Endothelial cell of umbilical vein (primary cell): Measurements from ENCODE around the gene CORO1A. TPM values are rescaled to one million over a fixed set of nuclear protein-coding genes. Genes with fewer than 3 reads are reported as not detected.
"Not testable (repeated sequence)": the region's sequence is repeated elsewhere in the genome, so short reads cannot be mapped to it uniquely, and the experiment has no call there.

Experiments used
- BruUV-seq: library from RNA; stranded (reverse); fragments of 400-500 nt; replicated peaks from 2 replicates; lab custom pipeline; 2021; lab: Mats Ljungman, UMichigan
- CTCF ChIA-PET: fragments of 300-600, 350-600 bp; sonication (Branson Sonifier 250); formaldehyde crosslinking; loops from one replicate; lab custom pipeline; 2021; ENCODE audit warnings: antibody characterized with exemption, inconsistent platforms; lab: Charles Lee
- POLR2A ChIA-PET: fragments of 300-600, 350-600 bp; sonication (Branson Sonifier 250); formaldehyde crosslinking; loops from one replicate; lab custom pipeline; 2021; ENCODE audit warnings: antibody characterized with exemption, inconsistent platforms; lab: Charles Lee
- DNase-seq: peaks from one replicate; pipeline ENCODE4 v3.0.0-alpha.2; 2011; ENCODE audit warnings: low read depth, low spot score
- FAIRE-seq: peaks from 2 replicates; lab custom pipeline; 2011; peaks lifted over from hg19 to GRCh38; lab: Jason Lieb, UNC
- H2AFZ ChIP-seq: 2 replicates; pipeline ENCODE4 v1.6.0; 2012; ENCODE audit warnings: low read depth, low read length, control low read depth, inconsistent platforms
- H3K27ac ChIP-seq: 2 replicates; pipeline ENCODE4 v1.5.1; 2011; ENCODE audit warnings: low read depth, mild to moderate bottlenecking, control low read depth, low read length, moderate library complexity; ENCODE audit not compliant: insufficient read depth
- H3K27me3 ChIP-seq, 2 experiments: 2 replicates each; pipeline versions ENCODE4 v1.6.0 to v1.6.1; 2011; ENCODE audit warnings: low read length in 2 of 2, mixed read lengths in 1 of 2; ENCODE audit not compliant: control insufficient read depth in 2 of 2, insufficient read depth in 2 of 2
- H3K36me3 ChIP-seq, 2 experiments: 2 replicates in 1 of 2; 3 replicates in 1 of 2; pipeline ENCODE4 v1.5.1; 2011; ENCODE audit warnings: low read length in 2 of 2, mild to moderate bottlenecking in 1 of 2, moderate library complexity in 1 of 2; ENCODE audit not compliant: control insufficient read depth in 2 of 2, insufficient read depth in 2 of 2; ENCODE audit errors: extremely low read depth in 1 of 2
- H3K4me1 ChIP-seq: 3 replicates; pipeline ENCODE4 v1.5.1; 2011; ENCODE audit warnings: mild to moderate bottlenecking, low read length; ENCODE audit not compliant: control insufficient read depth, insufficient read depth; ENCODE audit errors: extremely low read depth
- H3K4me2 ChIP-seq: 2 replicates; pipeline ENCODE4 v1.6.1; 2011; ENCODE audit warnings: low read length, control low read depth, mixed read lengths; ENCODE audit not compliant: insufficient read depth
- H3K4me3 ChIP-seq, 3 experiments: fragments of 200-600 bp in 1 of 3; sonication (generic), shearing (Covaris generic) in 1 of 3; replicated peaks in 1 of 3; 2 replicates each; pipeline ENCODE4 v1.5.1; 2011 to 2016; ENCODE audit warnings: control low read depth in 3 of 3, low read length in 3 of 3, mild to moderate bottlenecking in 2 of 3, inconsistent platforms in 1 of 3, low read depth in 1 of 3, moderate library complexity in 1 of 3; ENCODE audit not compliant: insufficient read depth in 1 of 3
- H3K79me2 ChIP-seq: 2 replicates; pipeline ENCODE4 v1.6.0; 2012; ENCODE audit warnings: low read length, inconsistent platforms; ENCODE audit not compliant: control insufficient read depth, insufficient read depth
- H3K9ac ChIP-seq: replicated peaks from 2 replicates; pipeline ENCODE3; 2011; ENCODE audit warnings: low read length, control low read depth; ENCODE audit not compliant: insufficient read depth; ENCODE audit errors: extremely low read depth
- H3K9me1 ChIP-seq: replicated peaks from 3 replicates; pipeline ENCODE4 v1.6.0; 2011; ENCODE audit warnings: mild to moderate bottlenecking, low read length; ENCODE audit not compliant: control insufficient read depth, insufficient read depth; ENCODE audit errors: extremely low read depth
- H3K9me3 ChIP-seq: replicated peaks from 2 replicates; pipeline ENCODE4 v1.5.1; 2012; ENCODE audit warnings: low read length, inconsistent platforms; ENCODE audit not compliant: control insufficient read depth, insufficient read depth
- H4K20me1 ChIP-seq: replicated peaks from 2 replicates; pipeline ENCODE3; 2011; ENCODE audit warnings: mild to moderate bottlenecking, low read length; ENCODE audit not compliant: control insufficient read depth, insufficient read depth; ENCODE audit errors: extremely low read depth
- CTCF ChIP-seq, 2 donors: IDR thresholded peaks; 1 replicate in 1 of 2; 2 replicates in 1 of 2; pipeline ENCODE4 v1.5.1; 2011; ENCODE audit warnings: low read length in 2 of 2, mild to moderate bottlenecking in 2 of 2, moderate library complexity in 2 of 2, control low read depth in 1 of 2, inconsistent platforms in 1 of 2, low read depth in 1 of 2; ENCODE audit not compliant: insufficient read depth in 1 of 2; ENCODE audit errors: extremely low read depth in 1 of 2
- EZH2 ChIP-seq: IDR thresholded peaks from 2 replicates; pipeline ENCODE4 v1.6.1; 2012; ENCODE audit warnings: borderline replicate concordance, low read depth, mild to moderate bottlenecking, moderate library complexity, low read length, inconsistent platforms; ENCODE audit not compliant: severe bottlenecking
- FOS ChIP-seq: IDR thresholded peaks from 2 replicates; pipeline ENCODE4 v1.6.1; 2011; ENCODE audit warnings: mild to moderate bottlenecking, low read length, moderate library complexity, borderline replicate concordance; ENCODE audit not compliant: insufficient read depth
- GATA2 ChIP-seq: IDR thresholded peaks from 2 replicates; pipeline ENCODE4 v1.7.0; 2011; ENCODE audit warnings: low read depth, mild to moderate bottlenecking, moderate library complexity, mixed read lengths, low read length; ENCODE audit not compliant: insufficient read length, insufficient read depth
- JUN ChIP-seq: IDR thresholded peaks from 2 replicates; pipeline ENCODE4 v1.6.1; 2011; ENCODE audit warnings: borderline replicate concordance, low read depth; ENCODE audit not compliant: insufficient read length, insufficient read depth
- MAX ChIP-seq: IDR thresholded peaks from 2 replicates; pipeline ENCODE4 v1.6.1; 2011; ENCODE audit not compliant: insufficient read depth, insufficient read length
- MYC ChIP-seq: IDR thresholded peaks from one replicate; pipeline ENCODE4 v1.6.1; 2011; ENCODE audit warnings: mild to moderate bottlenecking, low read depth, low read length
- POLR2A ChIP-seq: IDR thresholded peaks from 2 replicates; pipeline ENCODE4 v1.6.1; 2012; ENCODE audit warnings: low read depth, mild to moderate bottlenecking, control low read depth, low read length
- POLR2AphosphoS5 ChIP-seq: IDR thresholded peaks from 2 replicates; pipeline ENCODE4 v1.6.1; 2012; ENCODE audit warnings: low read depth, mild to moderate bottlenecking, control low read depth, low read length, moderate library complexity; ENCODE audit not compliant: insufficient read depth
- dilution Hi-C: fragments of 300-500 bp; cut with MboI; formaldehyde crosslinking; loops from one replicate; pipeline ENCODE4 v1.15.0; 2019; ENCODE audit warnings: low sequenced_read_pairs; ENCODE audit not compliant: extremely low pct_ligation_motif_present
- intact Hi-C: fragments of 100-400 bp; cut with micrococcal nuclease; formaldehyde crosslinking; loops from one replicate; pipeline ENCODE4 v1.10.0; 2022
- polyA plus RNA-seq, 4 experiments: library from polyadenylated mRNA; depleted of rRNA in 3 of 4; stranded (reverse) in 3 of 4; unstranded in 1 of 4; fragments of >200 nt; gene quantifications; 2 replicates each; pipeline versions ENCODE4 v1.2.1 to v1.2.3, GENCODE V29; 2011 to 2012; ENCODE audit warnings: missing spikeins in 1 of 4
- total RNA-seq: library from RNA; stranded (reverse); gene quantifications from 2 replicates; pipeline ENCODE4 v1.2.3, GENCODE V29; 2021

Gene CORO1A
- total and polyA plus RNA-seq, 2 donors (not counting 3 experiments of a cell fraction or from before 2014, with no cell fraction given) = 6.1 to 6.4 TPM

GRCh38 chr16:30173054-30173453 is 10.3 kb upstream of the CORO1A start:
- Histone ChIP-seq H3K79me2 (no peaks in the 10 kb centered on the region), H3K9me3 (no peaks in the 10 kb centered on the region), H2AFZ (no peak overlapping the region), H3K9me1 (no peaks in the 10 kb centered on the region), H3K27ac (no peak overlapping the region), H3K9ac (no peak overlapping the region), H3K4me3 (no peak overlapping the region), H3K36me3 (no peaks in the 10 kb centered on the region), H3K4me1 (no peaks in the 10 kb centered on the region), H3K4me2 (no peak overlapping the region), H4K20me1 (no peaks in the 10 kb centered on the region), H3K27me3 (no peaks in the 10 kb centered on the region)
- intact Hi-C loops (no loop called here), dilution Hi-C loops (no loop called here)
- ChIA-PET POLR2A (no interaction called here), CTCF (interaction anchor here (0.7 kb wide), 1 partner anchor 457 kb away, joined by 3 read pairs; no protein-coding TSS in a partner anchor)
- no TSS peak for BruUV-seq
- TF ChIP-seq POLR2A (no peak), CTCF (IDR thresholded peaks at IDR 0.05; ENCODE audit: extremely low read depth in 1 of 2, insufficient read depth in 1 of 2, low read depth in 1 of 2, low read length in 2 of 2) (no peak), MAX (no peak), FOS (no peak), EZH2 (no peak), MYC (no peak), JUN (no peak), POLR2AphosphoS5 (no peak), GATA2 (no peak)
- FAIRE-seq = no peak
- DNase-seq = no peak

- DNase-seq, CTCF ChIA-PET, POLR2A ChIA-PET, dilution Hi-C loops, H3K4me2 ChIP-seq, H2AFZ ChIP-seq, H3K27me3 ChIP-seq, H3K27ac ChIP-seq, H3K9ac ChIP-seq, FAIRE-seq, BruUV-seq, H3K4me1 ChIP-seq, H3K4me3 ChIP-seq, H3K9me3 ChIP-seq, H3K9me1 ChIP-seq, H3K79me2 ChIP-seq, intact Hi-C loops, H4K20me1 ChIP-seq, H3K36me3 ChIP-seq: not testable (repeated sequence)
Measured at GRCh38 chr16:30176876-30177275, 6.5 kb upstream of the CORO1A start.
